Measurements from ENCODE around the gene PGAM2.
A peak's percentile ranks its signal among the peaks of the same experiment; 100 is the strongest.

PGAM2 gene

GRCh38 chr7:44059219-44060090 is 5.9 kb downstream of the PGAM2 start:
- no peak for TF ChIP-seq CTCF (IDR thresholded peaks at IDR 0.05)
- no peak overlapping the region for H3K4me3 ChIP-seq
- DNase-seq (ENCODE audit: low spot score), result peak; percentile 58

GRCh38 chr7:44058759-44059218 is 6.6 kb downstream of the PGAM2 start:
- no peak for TF ChIP-seq CTCF (IDR thresholded peaks at IDR 0.05)
- DNase-seq (ENCODE audit: low spot score), result peak; percentile 57
- Histone ChIP-seq H3K27ac (no peak overlapping the region), H3K4me3 (no peak overlapping the region)

More at GRCh38 chr7:44059219-44060090, 5.9 kb downstream of the PGAM2 start:
- H3K27ac ChIP-seq, result no peak overlapping the region

- TF ChIP-seq CTCF (IDR thresholded peaks at IDR 0.05), result no peak
- H3K27ac ChIP-seq, result no peak overlapping the region
- no peak overlapping the region for H3K4me3 ChIP-seq
- DNase-seq (ENCODE audit: low spot score), result peak; percentile 61
These were observed 7.3 kb downstream of the PGAM2 start for GRCh38 chr7:44057849-44058758.

- TF ChIP-seq CTCF (IDR thresholded peaks at IDR 0.05), result no peak
- DNase-seq (ENCODE audit: low spot score), result peak; percentile 29
- Histone ChIP-seq H3K4me3 (no peak overlapping the region), H3K27ac (no peak overlapping the region)
These were observed 8.1 kb downstream of the PGAM2 start for GRCh38 chr7:44057181-44057848.

GRCh38 chr7:44056681-44057080 is 8.7 kb downstream of the PGAM2 start:
- peak; percentile 62 for DNase-seq (ENCODE audit: low spot score)
- Histone ChIP-seq H3K4me3 (no peak overlapping the region), H3K27ac (no peak overlapping the region)
- no peak for TF ChIP-seq CTCF (IDR thresholded peaks at IDR 0.05)

GRCh38 chr7:44052771-44053365 is 12.5 kb downstream of the PGAM2 start:
- peak; percentile 45 for DNase-seq (ENCODE audit: low spot score)
- H3K4me3 ChIP-seq, result no peak overlapping the region
- H3K27ac ChIP-seq, result no peak overlapping the region
- TF ChIP-seq CTCF (IDR thresholded peaks at IDR 0.05), result no peak

All from coronary artery (tissue), 2 donors.